Left colon (tissue), 2 donors: ENCODE data around the gene CLCN1. TPM values are rescaled to one million over a fixed set of nuclear protein-coding genes. Genes with fewer than 3 reads are reported as not detected.
"Not testable (repeated sequence)": the region's sequence is repeated elsewhere in the genome, so short reads cannot be mapped to it uniquely, and the experiment has no call there.

Experiments
- ATAC-seq: fragments of 200-7000 bp; cut with Tn5 transposase; one replicate; pipeline ENCODE4 v1.9.1; 2020; ENCODE audit warnings: mild to moderate bottlenecking, moderate library complexity
- DNase-seq, 2 donors: peaks; one replicate each; pipeline ENCODE4 v3.0.0-alpha.2; 2020
- intact Hi-C, 2 donors: fragments of 100-400 bp; cut with DNase I in 1 of 2; cut with micrococcal nuclease in 1 of 2; formaldehyde crosslinking; loops; one replicate each; pipeline versions ENCODE4 v1.11.2 to v1.14.0; 2022; cut with DNase I, micrococcal nuclease
- total RNA-seq, 2 donors: library from RNA; stranded (reverse); fragmentation: NEBNext Ultra II Directional; extraction: Animal tissue kit (Norgen Biotek cat#: 25700); gene quantifications; one replicate each; pipeline ENCODE4 v1.2.1, GENCODE V29; 2021
- donor health status: DM: no; HTN: no; CAD: no.
- donor health status: DM: yes; HTN: yes; CAD: no.

The CLCN1 gene
- total RNA-seq, 2 donors from 2014 or later = not detected

- no peak for DNase-seq
- intact Hi-C loops = no loop called here
- no peak for ATAC-seq
These were observed 73.6 kb downstream of the CLCN1 start for GRCh38 chr7:143389316-143390103.

GRCh38 chr7:143390104-143390772, 74.3 kb downstream of the CLCN1 start:
- intact Hi-C loops = no loop called here
- DNase-seq = no peak
- ATAC-seq = no peak

- DNase-seq = no peak
- no peak for ATAC-seq
- intact Hi-C loops = no loop called here
These were observed 74.9 kb downstream of the CLCN1 start for GRCh38 chr7:143390773-143391317.

- intact Hi-C loops = no loop called here
- peak; percentile 68 for ATAC-seq
- peak; percentile 54 to 69 for DNase-seq
These were observed 75.8 kb downstream of the CLCN1 start for GRCh38 chr7:143391462-143392404.

- intact Hi-C loops, DNase-seq: not testable (repeated sequence)
These were observed 76.5 kb downstream of the CLCN1 start for GRCh38 chr7:143392427-143392826.

GRCh38 chr7:143392875-143393266, 77.0 kb downstream of the CLCN1 start:
- ATAC-seq (no peak), DNase-seq (no peak)
- intact Hi-C loops = no loop called here

More at GRCh38 chr7:143392427-143392826, 76.5 kb downstream of the CLCN1 start:
- ATAC-seq = not testable (repeated sequence)

- ATAC-seq (no peak), DNase-seq (no peak)
- intact Hi-C loops = no loop called here
These were observed 77.5 kb downstream of the CLCN1 start for GRCh38 chr7:143393267-143394041.

- ATAC-seq (no peak), DNase-seq (no peak)
- intact Hi-C loops = no loop called here
These were observed 78.2 kb downstream of the CLCN1 start for GRCh38 chr7:143394068-143394467.

GRCh38 chr7:143394777-143395176, 78.9 kb downstream of the CLCN1 start:
- ATAC-seq (no peak), DNase-seq (no peak)
- intact Hi-C loops = no loop called here

GRCh38 chr7:143395187-143396149, 79.6 kb downstream of the CLCN1 start:
- ATAC-seq = peak; percentile 58
- intact Hi-C loops = no loop called here
- DNase-seq = no peak

- DNase-seq = no peak
- intact Hi-C loops = no loop called here
These were observed 80.3 kb downstream of the CLCN1 start for GRCh38 chr7:143396182-143396581.

GRCh38 chr7:143396625-143397556, 81.0 kb downstream of the CLCN1 start:
- ATAC-seq (no peak), DNase-seq (no peak)
- intact Hi-C loops = no loop called here

More at GRCh38 chr7:143396182-143396581, 80.3 kb downstream of the CLCN1 start:
- ATAC-seq = no peak

- ATAC-seq (no peak), DNase-seq (no peak)
- intact Hi-C loops = no loop called here
These were observed 82.0 kb downstream of the CLCN1 start for GRCh38 chr7:143397710-143398530.

- no peak for ATAC-seq
- DNase-seq = no peak
- intact Hi-C loops = no loop called here
These were observed 82.7 kb downstream of the CLCN1 start for GRCh38 chr7:143398616-143399015.

- ATAC-seq (no peak), DNase-seq (no peak)
- intact Hi-C loops = no loop called here
These were observed 83.2 kb downstream of the CLCN1 start for GRCh38 chr7:143399151-143399550.
